ENCODE measurements around the gene STK40.
A peak's percentile ranks its signal among the peaks of the same experiment; 100 is the strongest.

The STK40 gene

GRCh38 chr1:36309397-36309796, 76.3 kb downstream of the STK40 start:
- DNase-seq (ENCODE audit: low read depth): no peak

- DNase-seq (ENCODE audit: low read depth): no peak
Measured at GRCh38 chr1:36307601-36308330, 78.0 kb downstream of the STK40 start.

GRCh38 chr1:36306902-36307456, 78.7 kb downstream of the STK40 start:
- peak; percentile 83 for DNase-seq (ENCODE audit: low read depth)

GRCh38 chr1:36306210-36306901, 79.4 kb downstream of the STK40 start, which contains the start of gene SH3D21:
Gene SH3D21, plus strand, starts transcription at chr1:36306368. Its CDS starts 53 bp downstream, at chr1:36306421.
- no peak for DNase-seq (ENCODE audit: low read depth)

- DNase-seq (ENCODE audit: low read depth): no peak
Measured at GRCh38 chr1:36305915-36306209, 79.9 kb downstream of the STK40 start.

- DNase-seq (ENCODE audit: low read depth): no peak
Measured at GRCh38 chr1:36304970-36305914, 80.5 kb downstream of the STK40 start.

GRCh38 chr1:36304521-36304920, 81.2 kb downstream of the STK40 start:
- no peak for DNase-seq (ENCODE audit: low read depth)

GRCh38 chr1:36303650-36304360, 81.9 kb downstream of the STK40 start:
- DNase-seq (ENCODE audit: low read depth): no peak

- no peak for DNase-seq (ENCODE audit: low read depth)
Measured at GRCh38 chr1:36303244-36303643, 82.5 kb downstream of the STK40 start.

- DNase-seq (ENCODE audit: low read depth): no peak
Measured at GRCh38 chr1:36301220-36301619, 84.5 kb downstream of the STK40 start.

GRCh38 chr1:36300526-36300925, 85.2 kb downstream of the STK40 start:
- DNase-seq (ENCODE audit: low read depth): no peak

GRCh38 chr1:36298640-36299039, 87.1 kb downstream of the STK40 start:
- DNase-seq (ENCODE audit: low read depth): no peak

GRCh38 chr1:36297062-36297461, 88.7 kb downstream of the STK40 start:
- DNase-seq (ENCODE audit: low read depth): no peak

- no peak for DNase-seq (ENCODE audit: low read depth)
Measured at GRCh38 chr1:36295390-36295789, 90.3 kb downstream of the STK40 start.
